Fibroblast of upper back skin (primary cell): ENCODE measurements around the gene ZNF862.
A peak's percentile ranks its signal among the peaks of the same experiment; 100 is the strongest.
"Not testable (repeated sequence)": the region's sequence is repeated elsewhere in the genome, so short reads cannot be mapped to it uniquely, and the experiment has no call there.

Experiments
- DNase-seq: peaks from one replicate; pipeline ENCODE4 v3.0.0-alpha.2; 2013

The ZNF862 gene

DNA sequence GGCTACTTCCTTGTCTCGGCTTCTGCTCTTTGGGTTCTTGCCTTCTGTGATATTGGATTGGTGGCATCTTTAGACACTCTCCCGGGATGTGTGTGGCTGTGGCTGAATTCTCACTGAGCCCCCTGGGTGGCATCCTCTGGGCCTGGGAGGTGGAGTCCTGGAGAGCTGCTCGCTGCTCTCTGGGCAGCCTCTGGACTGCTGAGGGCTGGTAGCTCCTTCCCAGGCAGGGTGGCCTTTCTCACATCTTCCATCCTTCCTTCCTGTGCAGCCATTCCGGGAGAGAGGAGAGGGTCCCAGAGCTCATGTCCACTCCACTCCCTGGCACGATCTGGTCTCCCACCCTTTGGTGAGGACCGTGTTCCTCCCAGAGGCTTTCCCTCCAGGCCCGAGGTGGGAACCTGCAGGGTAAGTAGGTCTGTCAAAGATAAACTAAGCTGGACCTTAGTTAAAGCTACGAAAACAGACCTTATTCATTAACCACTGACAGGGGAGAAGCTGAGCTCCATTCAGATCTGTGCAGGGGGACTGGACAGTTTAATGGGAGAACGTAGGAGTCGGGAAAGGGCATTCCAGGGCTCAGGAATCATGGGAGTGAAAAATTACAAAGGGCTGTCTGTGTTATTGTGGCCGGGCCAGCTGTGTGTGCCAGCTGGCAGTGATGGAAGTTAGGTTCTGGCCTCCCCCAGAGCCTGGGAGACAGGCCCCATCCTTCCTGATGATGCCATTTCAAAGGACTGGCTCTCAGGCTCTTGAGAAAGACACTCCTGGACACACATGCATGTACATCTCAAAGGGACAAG is 44.3 kb downstream of the ZNF862 start:
- DNase-seq, result no peak

DNA sequence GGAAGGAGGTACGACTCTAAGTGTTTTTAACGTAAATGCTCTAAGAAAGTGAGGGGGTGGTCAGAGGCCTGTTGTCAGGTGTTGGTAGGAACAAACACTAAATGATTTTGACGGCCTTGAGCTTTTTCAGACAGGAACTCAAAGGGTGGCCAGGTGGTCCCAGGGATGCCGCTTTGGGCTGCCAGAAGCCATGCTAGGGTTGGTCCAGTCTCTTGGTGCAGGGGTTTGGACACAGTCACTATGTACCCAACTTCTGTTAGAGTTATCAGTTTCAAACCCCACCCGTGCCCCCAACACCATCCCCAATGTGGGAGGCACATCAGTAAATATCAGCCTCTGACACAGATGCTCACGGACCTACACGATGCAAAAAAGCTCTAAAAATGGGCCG is 44.9 kb downstream of the ZNF862 start:
- no peak for DNase-seq

DNA sequence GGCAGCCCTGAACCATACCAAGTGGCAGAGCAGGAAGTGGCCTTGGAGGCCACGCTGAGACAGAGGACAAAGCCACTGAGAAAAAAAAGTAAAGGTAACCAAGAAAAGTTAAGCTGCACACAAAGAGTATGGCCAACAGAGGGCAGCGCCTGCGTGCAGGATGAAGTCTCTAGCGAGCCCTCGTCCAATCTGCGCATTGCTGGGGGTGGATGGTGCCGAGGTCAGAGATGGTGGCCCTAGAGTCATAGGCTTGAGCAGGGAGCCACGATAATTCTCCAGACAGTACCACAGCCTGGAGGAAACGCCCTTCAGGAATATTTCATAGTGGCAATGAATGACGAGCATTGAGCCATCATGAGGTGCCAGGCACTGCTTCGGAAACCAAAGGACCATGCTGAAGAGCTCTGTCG is 45.3 kb downstream of the ZNF862 start:
- peak; percentile 28 for DNase-seq

DNA sequence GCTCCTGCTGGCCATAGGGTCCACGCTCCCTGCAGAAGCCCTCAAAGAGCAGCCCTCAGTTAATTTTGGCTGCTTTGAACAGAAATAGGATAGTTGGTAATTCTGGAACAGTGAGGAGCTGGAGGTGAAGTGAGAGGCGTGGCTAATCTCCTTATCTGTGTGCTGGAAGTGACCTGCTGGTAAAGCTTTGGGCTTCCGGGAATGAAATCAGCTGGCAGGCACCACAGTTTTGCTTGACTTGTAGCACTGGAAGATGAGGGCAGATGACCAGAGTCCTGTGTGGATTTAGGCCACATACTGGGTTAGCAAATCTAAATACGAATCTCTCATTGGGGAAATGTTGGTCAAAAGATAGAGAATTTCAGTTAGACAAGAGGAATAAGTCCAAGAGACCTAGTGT is 45.8 kb downstream of the ZNF862 start:
- DNase-seq, result no peak

DNA sequence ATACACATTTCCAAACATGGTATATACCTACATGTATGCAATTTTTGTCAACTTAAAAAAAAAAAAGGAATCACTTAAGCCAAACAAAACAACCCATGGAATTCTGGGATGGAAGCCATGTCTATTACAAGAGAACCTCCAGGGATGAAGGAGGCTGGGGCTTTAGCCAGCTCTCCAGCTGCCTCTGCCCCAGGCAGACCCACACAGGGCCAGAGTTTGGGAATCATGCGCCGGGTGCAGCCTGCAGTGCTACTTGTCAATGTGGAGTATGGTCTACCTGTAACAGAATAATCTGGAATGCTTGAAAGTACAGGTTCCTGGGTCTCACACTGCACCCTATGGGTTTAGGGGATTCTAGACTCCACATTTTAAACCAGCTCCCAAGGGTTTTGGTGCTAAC is 46.4 kb downstream of the ZNF862 start:
- DNase-seq, result peak; percentile 48

DNA sequence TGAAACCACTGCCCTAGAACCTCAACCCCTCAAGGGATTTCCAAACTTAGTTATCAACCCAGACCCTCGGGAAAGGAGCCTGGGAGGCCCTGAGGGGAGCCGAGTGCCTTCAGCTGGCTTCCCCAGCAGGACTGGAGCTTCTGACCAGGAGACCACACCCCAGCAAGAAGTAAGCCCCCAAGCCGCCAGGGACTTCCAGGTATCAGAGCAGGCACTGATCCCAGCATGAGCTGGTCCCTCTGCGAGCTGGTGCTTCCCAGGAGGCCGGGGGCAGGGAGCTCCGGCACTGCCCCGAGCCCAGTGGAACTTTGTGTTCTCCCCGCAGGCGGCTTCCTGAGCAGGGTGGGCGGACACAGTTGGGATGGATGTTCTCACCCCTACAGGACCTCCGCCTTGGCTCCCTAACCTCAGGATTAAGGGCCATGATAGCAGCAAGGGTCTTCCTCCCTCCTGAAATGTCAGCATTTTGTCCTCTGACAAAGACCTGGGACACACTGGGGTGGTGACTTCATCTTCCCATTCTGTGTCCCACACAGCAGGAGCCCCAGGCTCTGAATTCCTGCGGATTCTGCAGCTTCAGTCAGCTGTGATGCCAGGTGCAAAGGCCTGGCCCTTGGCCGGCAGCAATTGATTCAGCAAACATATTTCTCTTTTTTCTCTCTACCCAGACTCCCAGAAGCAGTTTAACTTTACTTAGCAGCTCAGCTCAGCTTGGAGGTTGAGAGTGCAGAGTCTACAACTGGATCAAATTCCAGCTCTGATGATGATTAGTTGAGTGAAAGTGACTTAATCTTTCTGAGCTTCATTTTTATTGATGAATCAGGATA is 47.2 kb downstream of the ZNF862 start:
- no peak for DNase-seq

DNA sequence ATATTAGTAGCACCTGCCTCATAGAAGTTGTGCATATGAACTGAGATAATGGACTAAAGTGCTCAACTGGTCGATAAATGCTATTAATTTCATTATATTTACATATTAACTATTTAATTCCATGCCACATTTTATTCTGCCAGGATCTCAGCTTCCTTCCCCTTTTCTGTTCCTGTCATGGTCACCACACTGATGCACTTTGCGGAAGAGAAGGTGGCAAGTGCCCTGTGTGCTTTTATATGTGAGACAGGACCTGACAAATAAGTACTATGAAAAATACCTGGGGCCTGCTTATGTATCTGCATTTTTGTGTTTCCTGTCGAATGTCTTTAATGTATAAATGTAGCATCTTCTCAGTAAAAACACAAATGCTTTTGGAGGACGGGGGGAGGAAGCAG is 47.8 kb downstream of the ZNF862 start:
- no peak for DNase-seq

DNA sequence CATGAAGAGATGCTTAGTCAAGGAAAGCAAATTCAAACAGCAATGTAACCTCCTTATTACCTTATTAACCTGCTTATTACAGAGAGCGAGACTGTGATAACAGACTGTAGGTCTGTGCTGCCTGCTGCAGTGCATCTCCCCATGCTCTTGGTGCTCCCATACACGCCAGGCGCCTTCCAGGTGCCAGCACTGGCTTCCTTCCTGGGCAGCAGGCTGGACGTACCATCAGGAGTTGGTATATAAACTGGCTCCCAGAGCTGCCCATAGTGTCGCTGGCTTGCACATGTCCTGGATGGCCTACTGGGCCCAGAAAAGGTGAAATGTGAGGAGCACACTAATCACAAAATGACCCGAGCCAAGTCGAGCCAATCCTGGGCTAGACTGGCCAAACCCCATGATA is 49.1 kb downstream of the ZNF862 start:
- no peak for DNase-seq

DNA sequence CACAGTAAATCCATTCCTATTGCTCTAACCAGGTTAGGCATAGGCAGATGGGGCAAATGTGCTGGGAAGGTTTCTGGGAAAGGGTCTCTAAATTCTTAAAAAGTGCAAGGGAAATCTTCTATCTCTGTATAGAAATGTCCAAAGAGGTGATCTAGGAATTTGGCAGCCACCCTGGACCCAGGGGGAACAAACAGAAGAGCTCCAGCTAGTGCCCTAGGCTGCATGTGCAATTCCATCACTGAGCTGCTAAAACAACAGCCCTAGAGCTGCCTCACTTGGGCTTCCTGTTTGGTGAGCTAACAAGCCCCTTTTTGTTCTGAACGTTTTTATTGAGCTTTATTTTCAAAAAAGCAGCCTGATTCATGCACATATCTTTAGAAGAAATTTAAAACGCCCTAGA is 52.5 kb downstream of the ZNF862 start:
- DNase-seq, result not testable (repeated sequence)

DNA sequence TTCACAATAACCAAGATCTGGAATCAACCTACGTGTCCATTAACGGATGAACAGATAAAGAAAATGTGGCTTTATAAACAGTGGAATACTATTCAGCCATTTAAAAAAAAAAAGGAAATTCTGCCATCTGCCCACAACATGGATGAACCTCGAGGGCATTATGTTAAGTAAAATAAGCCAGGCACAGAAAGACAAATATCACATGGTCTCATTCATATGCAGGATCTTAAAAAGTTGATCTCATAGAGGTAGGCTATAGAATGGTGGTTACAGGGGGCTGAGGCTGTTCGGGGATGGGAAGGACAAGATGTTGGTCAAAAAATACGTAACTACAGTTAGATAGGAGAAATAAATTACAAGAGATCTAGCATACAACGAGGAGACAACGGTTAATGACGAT is 56.8 kb downstream of the ZNF862 start:
- DNase-seq, result not testable (repeated sequence)

DNA sequence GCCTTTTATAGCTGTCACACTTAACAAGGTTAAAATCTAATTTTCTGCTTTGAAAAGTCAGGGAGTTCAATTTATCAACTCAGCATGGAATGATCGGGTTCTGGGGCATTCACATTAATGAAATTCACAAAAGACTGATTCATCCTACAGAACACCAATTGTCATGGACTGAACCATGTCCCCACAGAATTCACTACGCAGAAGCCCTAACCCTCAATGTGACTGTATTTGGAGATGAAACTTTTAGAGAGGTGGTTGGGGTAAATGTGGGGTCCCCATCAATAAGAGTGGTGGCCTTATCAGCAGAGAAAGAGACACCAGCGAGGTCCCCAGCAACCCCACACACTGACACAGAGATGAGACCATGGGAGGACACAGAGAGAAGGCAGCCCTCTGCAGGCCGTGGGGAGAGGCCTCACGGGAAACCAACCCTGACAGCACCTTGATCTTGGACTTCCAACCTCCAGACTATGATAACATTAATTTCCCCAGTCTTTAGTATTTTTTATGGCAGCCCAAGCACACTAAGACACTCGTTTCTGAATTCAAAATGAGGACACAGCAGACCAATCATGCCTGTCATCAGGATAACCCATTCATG is 69.7 kb downstream of the ZNF862 start:
- not testable (repeated sequence) for DNase-seq

DNA sequence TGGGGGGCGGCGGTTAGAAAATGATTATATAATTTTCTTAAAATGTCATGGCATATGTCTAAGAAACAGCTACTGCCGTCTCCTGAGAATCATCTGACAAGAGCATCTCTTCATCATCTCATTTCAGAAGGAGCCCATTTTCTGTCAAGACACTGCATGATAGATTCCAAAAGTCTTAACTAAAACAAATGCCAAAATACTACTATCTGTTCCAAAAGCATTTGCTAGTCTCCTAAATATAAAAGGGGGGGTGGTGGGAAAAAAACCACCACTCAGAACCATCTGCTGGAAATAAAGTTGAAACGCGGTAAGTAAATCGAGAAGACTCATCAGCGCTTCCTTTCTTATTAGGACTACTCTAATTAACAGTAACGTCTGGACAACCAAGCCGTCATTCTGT is 72.0 kb downstream of the ZNF862 start:
- DNase-seq, result not testable (repeated sequence)

DNA sequence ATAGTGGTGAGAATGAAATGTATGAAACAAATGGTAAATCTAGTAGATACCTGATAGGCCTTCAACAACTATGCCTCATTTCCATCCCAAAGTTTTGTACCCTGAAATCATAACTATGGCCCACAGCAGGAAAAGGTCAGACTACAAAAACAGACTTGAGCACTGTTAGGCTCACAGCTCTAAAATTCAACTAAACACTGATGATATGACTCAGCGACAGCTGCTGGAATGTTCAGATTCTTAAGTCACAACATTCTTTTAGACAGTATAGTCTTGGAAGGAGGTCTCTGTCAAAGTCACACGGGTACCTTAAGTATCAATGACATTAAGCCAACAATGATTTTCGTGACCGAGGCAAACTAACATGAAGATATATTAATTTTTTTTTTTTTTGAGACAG is 74.0 kb downstream of the ZNF862 start:
- DNase-seq, result peak; percentile 9
